ENCODE measurements around the gene SEMA4D.

- TF ChIP-seq CTCF (IDR thresholded peaks at IDR 0.05) (no peak), POLR2A (IDR thresholded peaks at IDR 0.05) (no peak)
Observed at GRCh38 chr9:89426384-89426961, 71.4 kb downstream of the SEMA4D start.

Data from prostate gland (tissue), 2 donors.